GM10266 (cell line): ENCODE measurements around the gene CPSF2.

Source experiments
- DNase-seq: peaks from one replicate; pipeline ENCODE4 v3.0.0; 2012; ENCODE audit errors: extremely low spot score
- CTCF ChIP-seq: IDR thresholded peaks from 2 replicates; pipeline ENCODE4 v1.5.1; 2012; ENCODE audit warnings: mild to moderate bottlenecking, low read depth; ENCODE audit not compliant: control insufficient read depth, insufficient read depth; ENCODE audit errors: missing control alignments

Gene CPSF2

GRCh38 chr14:92153581-92153980 is 31.8 kb downstream of the CPSF2 start:
- DNase-seq = no peak
- no peak for TF ChIP-seq CTCF

- TF ChIP-seq CTCF = no peak
- DNase-seq = no peak
Observed at GRCh38 chr14:92154283-92154942, 32.6 kb downstream of the CPSF2 start.

- no peak for TF ChIP-seq CTCF
- no peak for DNase-seq
Observed at GRCh38 chr14:92160619-92161018, 38.9 kb downstream of the CPSF2 start.

- no peak for DNase-seq
- TF ChIP-seq CTCF = no peak
Observed at GRCh38 chr14:92161521-92161920, 39.8 kb downstream of the CPSF2 start.

GRCh38 chr14:92164958-92165357 is 43.2 kb downstream of the CPSF2 start:
- no peak for TF ChIP-seq CTCF
- no peak for DNase-seq

- DNase-seq = no peak
- no peak for TF ChIP-seq CTCF
Observed at GRCh38 chr14:92173668-92174067, 51.9 kb downstream of the CPSF2 start.

GRCh38 chr14:92175811-92176210 is 54.0 kb downstream of the CPSF2 start:
- no peak for DNase-seq
- no peak for TF ChIP-seq CTCF
